ENCODE measurements around the gene ZNF841.
"Not testable (repeated sequence)": the region's sequence is repeated elsewhere in the genome, so short reads cannot be mapped to it uniquely, and the experiment has no call there.

ZNF841 gene

GRCh38 chr19:52095172-52096014 lies at the start of gene ZNF841:
Gene ZNF841, minus strand, starts transcription at chr19:52095765. Its CDS starts 10,964 bp downstream, at chr19:52084801.
- in situ Hi-C loops (cut with HindIII; ENCODE audit: low pct_ligation_motif_present, low pct_unique_long_range_greater_than_20kb, low sequenced_read_pairs): no loop called here
- peak; percentile 86 for DNase-seq

GRCh38 chr19:52142001-52142595 lies 46.5 kb upstream of the ZNF841 start:
- DNase-seq: no peak
- in situ Hi-C loops (cut with HindIII; ENCODE audit: low pct_ligation_motif_present, low pct_unique_long_range_greater_than_20kb, low sequenced_read_pairs): no loop called here

- in situ Hi-C loops (cut with HindIII; ENCODE audit: low pct_ligation_motif_present, low pct_unique_long_range_greater_than_20kb, low sequenced_read_pairs): no loop called here
- no peak for DNase-seq
Observed at GRCh38 chr19:52141203-52141602, 45.6 kb upstream of the ZNF841 start.

- DNase-seq: no peak
- in situ Hi-C loops (cut with HindIII; ENCODE audit: low pct_ligation_motif_present, low pct_unique_long_range_greater_than_20kb, low sequenced_read_pairs): no loop called here
Observed at GRCh38 chr19:52140032-52140710, 44.6 kb upstream of the ZNF841 start.

- peak; percentile 90 for DNase-seq
- in situ Hi-C loops (cut with HindIII; ENCODE audit: low pct_ligation_motif_present, low pct_unique_long_range_greater_than_20kb, low sequenced_read_pairs): no loop called here
Observed at GRCh38 chr19:52139252-52140031, 43.9 kb upstream of the ZNF841 start, which contains the start of gene ZNF616. Gene ZNF616, minus strand, starts transcription at chr19:52139938. Its CDS starts 9,426 bp downstream, at chr19:52130512.

- DNase-seq: peak; percentile 20
- in situ Hi-C loops (cut with HindIII; ENCODE audit: low pct_ligation_motif_present, low pct_unique_long_range_greater_than_20kb, low sequenced_read_pairs): no loop called here
Observed at GRCh38 chr19:52138983-52139251, 43.4 kb upstream of the ZNF841 start.

- in situ Hi-C loops (cut with HindIII; ENCODE audit: low pct_ligation_motif_present, low pct_unique_long_range_greater_than_20kb, low sequenced_read_pairs): no loop called here
- no peak for DNase-seq
Observed at GRCh38 chr19:52138278-52138982, 42.9 kb upstream of the ZNF841 start.

- in situ Hi-C loops (cut with HindIII; ENCODE audit: low pct_ligation_motif_present, low pct_unique_long_range_greater_than_20kb, low sequenced_read_pairs): no loop called here
- no peak for DNase-seq
Observed at GRCh38 chr19:52120286-52120685, 24.7 kb upstream of the ZNF841 start.

GRCh38 chr19:52115526-52116053 lies 20.0 kb upstream of the ZNF841 start:
- no peak for DNase-seq
- in situ Hi-C loops (cut with HindIII; ENCODE audit: low pct_ligation_motif_present, low pct_unique_long_range_greater_than_20kb, low sequenced_read_pairs): no loop called here

DNA sequence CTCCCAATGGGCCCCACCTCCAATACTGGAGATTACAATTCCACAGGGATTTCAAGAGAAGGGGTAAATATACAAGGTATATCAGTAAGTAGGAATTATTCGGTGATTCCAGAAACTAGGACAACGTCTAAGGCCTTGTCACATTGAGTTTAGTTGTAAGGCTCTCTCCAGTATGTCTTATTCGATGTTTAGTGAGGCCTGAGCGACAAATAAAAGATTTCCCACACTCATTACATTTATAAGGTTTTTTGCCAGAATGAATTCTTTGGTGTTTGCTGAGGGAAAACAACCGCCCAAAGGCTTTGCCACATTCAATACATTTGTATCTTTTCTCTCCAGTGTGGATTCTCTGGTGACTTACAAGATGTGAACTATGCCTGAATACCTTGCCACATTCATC lies 19.1 kb upstream of the ZNF841 start:
- DNase-seq: no peak
- in situ Hi-C loops (cut with HindIII; ENCODE audit: low pct_ligation_motif_present, low pct_unique_long_range_greater_than_20kb, low sequenced_read_pairs): no loop called here

GRCh38 chr19:52112624-52113023 lies 17.1 kb upstream of the ZNF841 start:
- in situ Hi-C loops (cut with HindIII; ENCODE audit: low pct_ligation_motif_present, low pct_unique_long_range_greater_than_20kb, low sequenced_read_pairs): no loop called here
- DNase-seq: no peak

DNA sequence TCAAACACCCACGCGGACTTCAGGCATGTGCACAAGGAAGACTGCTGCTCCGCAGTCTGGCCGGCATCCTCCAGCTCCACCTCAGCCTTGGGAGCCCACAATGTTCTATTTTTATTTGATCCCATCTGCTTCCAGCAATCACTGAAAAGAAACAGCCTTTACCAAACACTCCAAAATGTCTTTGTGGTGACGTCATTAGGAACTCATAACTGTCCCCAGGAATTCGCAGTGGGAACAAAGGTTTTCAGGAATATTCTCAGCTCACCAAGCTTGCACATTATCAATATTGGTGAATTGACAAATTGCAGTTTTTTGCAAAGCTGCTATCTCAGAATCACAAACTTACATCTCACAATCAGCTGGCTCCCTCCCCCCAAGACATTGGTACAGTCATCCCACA lies 15.2 kb upstream of the ZNF841 start:
- in situ Hi-C loops (cut with HindIII; ENCODE audit: low pct_ligation_motif_present, low pct_unique_long_range_greater_than_20kb, low sequenced_read_pairs): no loop called here
- no peak for DNase-seq

DNA sequence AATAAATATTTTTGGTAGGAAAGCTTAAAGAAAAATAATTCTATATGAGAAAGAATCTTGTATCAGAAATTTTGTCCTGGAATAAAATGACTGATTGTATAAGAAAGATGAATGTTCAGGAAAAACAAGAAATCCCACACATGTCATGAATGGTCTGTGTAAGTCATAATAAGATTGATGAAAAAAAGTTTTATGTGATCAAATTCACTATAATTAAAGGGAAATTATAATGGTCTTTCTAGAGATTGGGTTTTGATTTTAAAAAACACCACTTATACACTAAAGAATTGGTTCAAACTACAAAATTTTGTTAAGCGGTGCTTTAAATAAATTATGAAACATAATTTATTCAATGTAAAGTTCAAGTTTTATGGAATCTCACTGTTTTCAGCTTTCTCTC lies 7.2 kb upstream of the ZNF841 start:
- in situ Hi-C loops (cut with HindIII; ENCODE audit: low pct_ligation_motif_present, low pct_unique_long_range_greater_than_20kb, low sequenced_read_pairs): no loop called here
- DNase-seq: no peak

GRCh38 chr19:52101866-52102562 lies 6.4 kb upstream of the ZNF841 start:
- no peak for DNase-seq
- in situ Hi-C loops (cut with HindIII; ENCODE audit: low pct_ligation_motif_present, low pct_unique_long_range_greater_than_20kb, low sequenced_read_pairs): no loop called here

DNA sequence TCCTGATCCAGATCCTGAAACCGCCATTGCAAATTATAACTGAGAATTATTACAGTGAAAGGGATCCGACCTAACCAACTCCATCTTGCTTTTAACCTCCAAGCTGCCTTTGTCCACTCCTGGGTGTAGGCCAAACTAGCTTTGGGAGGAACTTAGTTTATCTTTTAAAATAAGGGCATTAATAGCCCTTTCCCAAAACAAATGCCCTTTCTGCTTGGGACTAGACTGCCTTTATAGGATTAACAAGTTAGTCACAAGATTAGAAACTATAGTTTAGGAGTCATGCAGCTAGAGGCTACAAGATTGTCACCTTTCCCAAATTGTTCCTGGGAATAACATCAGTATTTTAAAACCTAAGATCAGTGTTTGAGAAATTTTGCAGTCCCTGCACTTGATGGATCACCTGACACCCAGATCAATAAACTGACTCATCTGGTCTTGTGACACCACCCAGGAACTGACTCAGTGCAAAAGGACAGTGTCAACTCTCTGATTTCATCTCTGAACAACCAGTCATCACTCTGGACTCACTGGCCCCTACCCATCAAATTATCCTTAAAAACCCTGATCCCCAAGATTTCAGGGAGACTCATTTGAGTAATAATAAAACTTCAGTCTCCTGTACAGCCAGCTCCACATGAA lies 4.1 kb upstream of the ZNF841 start:
- in situ Hi-C loops (cut with HindIII; ENCODE audit: low pct_ligation_motif_present, low pct_unique_long_range_greater_than_20kb, low sequenced_read_pairs): no loop called here
- DNase-seq: no peak

DNA sequence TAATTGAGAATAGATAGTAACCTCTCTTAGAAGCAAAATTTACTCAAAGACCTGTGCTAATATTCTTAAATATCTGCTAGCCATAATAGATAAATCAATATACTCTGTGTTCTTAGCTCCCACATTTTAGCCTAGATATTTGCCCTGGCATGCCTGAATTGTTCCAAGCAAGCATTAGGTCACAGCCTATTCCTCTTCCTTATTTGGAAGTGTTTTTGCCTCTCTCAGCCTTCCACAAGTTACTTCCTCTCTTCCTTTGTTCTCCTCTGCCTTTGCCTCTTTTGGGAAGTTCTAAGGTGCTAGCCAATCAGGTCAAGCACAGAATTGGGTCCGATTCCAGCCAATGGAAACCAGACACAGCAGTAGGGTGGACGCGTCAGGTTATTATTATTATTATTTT lies 851 bp upstream of the ZNF841 start:
- DNase-seq; in situ Hi-C loops (cut with HindIII; ENCODE audit: low pct_ligation_motif_present, low pct_unique_long_range_greater_than_20kb, low sequenced_read_pairs): not testable (repeated sequence)

- DNase-seq: no peak
- in situ Hi-C loops (cut with HindIII; ENCODE audit: low pct_ligation_motif_present, low pct_unique_long_range_greater_than_20kb, low sequenced_read_pairs): no loop called here
Observed at GRCh38 chr19:52094526-52095130, 937 bp downstream of the ZNF841 start.

All from ACHN (cell line).